Measurements from ENCODE around the gene STK32B.

Gene STK32B

GRCh38 chr4:5412296-5412695 lies 361.0 kb downstream of the STK32B start:
- no peak overlapping the region for H3K4me3 ChIP-seq (ENCODE audit: low read depth, low read length)
- no peak for TF ChIP-seq CTCF (IDR thresholded peaks at IDR 0.05; ENCODE audit: low read depth, low read length)

- no peak overlapping the region for H3K4me3 ChIP-seq (ENCODE audit: low read depth, low read length)
Observed at GRCh38 chr4:5412751-5413150, 361.5 kb downstream of the STK32B start.

GRCh38 chr4:5416637-5417036 lies 365.4 kb downstream of the STK32B start:
- TF ChIP-seq CTCF (IDR thresholded peaks at IDR 0.05; ENCODE audit: low read depth, low read length) = no peak
- H3K4me3 ChIP-seq (ENCODE audit: low read depth, low read length) = no peak overlapping the region

More at GRCh38 chr4:5412751-5413150, 361.5 kb downstream of the STK32B start:
- TF ChIP-seq CTCF (IDR thresholded peaks at IDR 0.05; ENCODE audit: low read depth, low read length) = no peak

GRCh38 chr4:5420266-5420665 lies 369.0 kb downstream of the STK32B start:
- TF ChIP-seq CTCF (IDR thresholded peaks at IDR 0.05; ENCODE audit: low read depth, low read length) = no peak
- H3K4me3 ChIP-seq (ENCODE audit: low read depth, low read length) = no peak overlapping the region

- H3K4me3 ChIP-seq (ENCODE audit: low read depth, low read length) = no peak overlapping the region
- TF ChIP-seq CTCF (IDR thresholded peaks at IDR 0.05; ENCODE audit: low read depth, low read length) = no peak
Observed at GRCh38 chr4:5421416-5421815, 370.1 kb downstream of the STK32B start.

GRCh38 chr4:5422195-5422594 lies 370.9 kb downstream of the STK32B start:
- H3K4me3 ChIP-seq (ENCODE audit: low read depth, low read length) = no peak overlapping the region
- no peak for TF ChIP-seq CTCF (IDR thresholded peaks at IDR 0.05; ENCODE audit: low read depth, low read length)

- no peak for TF ChIP-seq CTCF (IDR thresholded peaks at IDR 0.05; ENCODE audit: low read depth, low read length)
- no peak overlapping the region for H3K4me3 ChIP-seq (ENCODE audit: low read depth, low read length)
Observed at GRCh38 chr4:5423670-5424069, 372.4 kb downstream of the STK32B start.
